GM19023 (cell line): ENCODE measurements around the gene CABP7.

Source experiments
- ATAC-seq: cut with Tn5 transposase; IDR thresholded peaks from one replicate; pipeline ENCODE4 v1.9.1; 2021; ENCODE audit warnings: mild to moderate bottlenecking, moderate library complexity; ENCODE audit not compliant: unreplicated experiment

Gene CABP7

GRCh38 chr22:29769723-29770321 lies 50.0 kb downstream of the CABP7 start:
- no peak for ATAC-seq

- ATAC-seq: no peak
These were observed 52.4 kb downstream of the CABP7 start for GRCh38 chr22:29772170-29772641.

GRCh38 chr22:29773233-29773632 lies 53.4 kb downstream of the CABP7 start:
- no peak for ATAC-seq

GRCh38 chr22:29780220-29780619 lies 60.4 kb downstream of the CABP7 start:
- ATAC-seq: no peak

- no peak for ATAC-seq
These were observed 61.2 kb downstream of the CABP7 start for GRCh38 chr22:29780748-29781676.
